DOHH2 (cell line): Measurements from ENCODE around the gene GUCY1A1.

ENCODE experiments used
- H3F3A ChIP-seq: fragments of 200-600 bp; sonication (generic), shearing (Covaris generic); 2 replicates; pipeline ENCODE4 v1.6.0; 2016; ENCODE audit warnings: antibody characterized with exemption, mild to moderate bottlenecking; ENCODE audit not compliant: control insufficient read depth, insufficient read depth
- H3K27ac ChIP-seq: fragments of 200-600 bp; sonication (generic); 2 replicates; pipeline ENCODE4 v1.5.1; 2014; ENCODE audit warnings: low read depth, mild to moderate bottlenecking, low read length, moderate library complexity
- H3K27me3 ChIP-seq: fragments of 200-600 bp; sonication (generic); 2 replicates; pipeline ENCODE4 v1.6.1; 2014; ENCODE audit warnings: mild to moderate bottlenecking, low read length, mixed read lengths; ENCODE audit not compliant: control insufficient read depth
- H3K36me3 ChIP-seq: fragments of 200-600 bp; sonication (generic); 2 replicates; pipeline ENCODE4 v1.6.1; 2014; ENCODE audit warnings: mild to moderate bottlenecking, low read length, moderate library complexity, mixed read lengths; ENCODE audit not compliant: control insufficient read depth
- H3K4me1 ChIP-seq: fragments of 200-600 bp; sonication (generic); 2 replicates; pipeline ENCODE4 v1.6.1; 2014; ENCODE audit warnings: mild to moderate bottlenecking, low read length, mixed read lengths; ENCODE audit not compliant: control insufficient read depth
- H3K4me2 ChIP-seq: fragments of 200-600 bp; sonication (generic); 2 replicates; pipeline ENCODE4 v1.6.0; 2014; ENCODE audit warnings: mild to moderate bottlenecking, low read length, moderate library complexity
- H3K4me3 ChIP-seq: fragments of 200-600 bp; sonication (generic); 2 replicates; pipeline ENCODE4 v1.5.1; 2014; ENCODE audit warnings: mild to moderate bottlenecking, low read length, mixed read lengths
- H3K79me2 ChIP-seq: fragments of 200-600 bp; sonication (generic); 2 replicates; pipeline ENCODE4 v1.6.1; 2014; ENCODE audit warnings: mild to moderate bottlenecking, low read length, mixed read lengths; ENCODE audit not compliant: control insufficient read depth
- H3K9me2 ChIP-seq: fragments of 200-600 bp; sonication (generic); replicated peaks from 2 replicates; pipeline ENCODE4 v1.6.1; 2014; ENCODE audit warnings: mild to moderate bottlenecking, low read length, mixed read lengths; ENCODE audit not compliant: control insufficient read depth
- H3K9me3 ChIP-seq: fragments of 200-600 bp; sonication (generic); 2 replicates; pipeline ENCODE4 v1.6.1; 2014; ENCODE audit warnings: antibody characterized with exemption, low read length, mixed read lengths; ENCODE audit not compliant: control insufficient read depth, insufficient read depth
- H4K20me1 ChIP-seq: fragments of 200-600 bp; sonication (generic); 2 replicates; pipeline ENCODE4 v1.6.0; 2014; ENCODE audit warnings: low read depth, mild to moderate bottlenecking, antibody characterized with exemption, low read length, moderate library complexity; ENCODE audit not compliant: control insufficient read depth, insufficient read depth
- CTCF ChIP-seq: fragments of 200-600 bp; sonication (generic); IDR thresholded peaks from one replicate; pipeline ENCODE4 v1.5.1; 2014; ENCODE audit warnings: antibody characterized with exemption, mild to moderate bottlenecking, low read depth, low read length; ENCODE audit not compliant: poor library complexity, severe bottlenecking
- EZH2phosphoT487 ChIP-seq: fragments of 200-600 bp; sonication (generic); IDR thresholded peaks from 2 replicates; pipeline ENCODE4 v1.6.1; 2017; ENCODE audit warnings: borderline replicate concordance, mild to moderate bottlenecking, antibody characterized with exemption, low read length, moderate library complexity, mixed read lengths

The GUCY1A1 gene

GRCh38 chr4:155722336-155722735 is 55.7 kb downstream of the GUCY1A1 start:
- no peaks in the 10 kb centered on the region for H3K9me2 ChIP-seq
- no peaks in the 10 kb centered on the region for H3K27me3 ChIP-seq
- no peaks in the 10 kb centered on the region for H4K20me1 ChIP-seq
- no peaks in the 10 kb centered on the region for H3K79me2 ChIP-seq
- H3K9me3 ChIP-seq = no peaks in the 10 kb centered on the region
- no peak overlapping the region for H3K27ac ChIP-seq
- H3K36me3 ChIP-seq = no peaks in the 10 kb centered on the region
- no peaks in the 10 kb centered on the region for H3F3A ChIP-seq
- TF ChIP-seq CTCF = no peak
- no peak for TF ChIP-seq EZH2phosphoT487
- H3K4me3 ChIP-seq = no peak overlapping the region
- H3K4me2 ChIP-seq = no peak overlapping the region
- no peaks in the 10 kb centered on the region for H3K4me1 ChIP-seq

DNA sequence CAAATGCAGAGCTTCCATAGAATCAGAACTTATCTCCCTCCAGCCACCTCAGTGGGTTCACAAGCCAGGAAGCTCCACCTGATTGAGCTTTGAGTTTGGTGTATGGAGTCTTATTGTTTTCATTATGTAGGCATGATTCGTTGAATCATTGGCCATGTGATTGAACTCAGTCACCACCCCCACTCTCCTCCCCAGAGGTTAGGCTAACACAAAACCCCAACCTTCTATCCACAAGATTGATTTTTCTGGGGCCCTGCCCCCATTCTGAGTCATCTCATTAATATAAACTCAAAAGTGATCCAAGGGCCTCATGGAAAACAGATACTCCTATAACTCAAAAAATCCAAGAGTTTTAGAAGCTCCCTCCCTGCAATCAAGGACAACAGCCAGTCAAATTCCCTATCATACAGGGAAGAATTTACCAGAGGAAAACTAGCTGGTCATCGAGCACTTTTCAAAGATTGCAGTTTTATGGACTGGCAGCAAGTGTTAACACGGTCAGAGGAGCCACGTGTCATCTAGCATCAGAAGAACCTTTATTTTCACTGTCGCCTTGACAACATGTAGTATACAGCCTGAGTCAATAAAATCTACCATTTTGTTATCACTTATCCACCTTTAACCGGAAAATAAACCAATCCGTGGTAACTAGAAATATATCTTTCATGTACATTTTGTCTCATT is 56.3 kb downstream of the GUCY1A1 start:
- no peaks in the 10 kb centered on the region for H3K9me3 ChIP-seq
- no peak for TF ChIP-seq EZH2phosphoT487
- TF ChIP-seq CTCF = no peak
- no peaks in the 10 kb centered on the region for H3K79me2 ChIP-seq
- no peak overlapping the region for H3K27ac ChIP-seq
- no peaks in the 10 kb centered on the region for H3K36me3 ChIP-seq
- H4K20me1 ChIP-seq = no peaks in the 10 kb centered on the region
- H3K4me3 ChIP-seq = no peak overlapping the region
- H3K4me2 ChIP-seq = no peak overlapping the region
- H3F3A ChIP-seq = no peaks in the 10 kb centered on the region
- H3K4me1 ChIP-seq = no peaks in the 10 kb centered on the region
- no peaks in the 10 kb centered on the region for H3K27me3 ChIP-seq
- H3K9me2 ChIP-seq = no peaks in the 10 kb centered on the region

DNA sequence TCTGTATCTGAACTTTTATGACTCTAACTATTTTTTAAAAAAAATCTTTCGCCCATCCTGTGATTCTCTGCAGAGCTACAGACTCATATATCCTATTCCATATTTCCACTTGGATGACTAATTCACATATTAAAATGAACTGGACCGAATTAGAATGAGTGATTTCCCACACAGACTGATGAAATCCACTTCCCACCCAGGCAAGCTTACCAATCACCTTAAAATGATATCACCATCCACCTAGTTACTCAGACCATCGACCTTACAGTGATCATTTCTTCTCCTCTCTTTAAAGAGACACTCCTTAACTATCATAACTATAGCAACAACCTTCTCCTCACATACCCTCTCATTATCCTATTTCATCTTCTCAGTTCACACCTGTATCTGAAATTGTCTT is 58.1 kb downstream of the GUCY1A1 start:
- Histone ChIP-seq H4K20me1 (no peaks in the 10 kb centered on the region), H3K27me3 (no peaks in the 10 kb centered on the region), H3K4me3 (no peak overlapping the region), H3K36me3 (no peaks in the 10 kb centered on the region), H3K9me2 (0 out of 2 replicates have a peak, but pooled peaks cover 2% of the 10 kb centered on the region), H3K27ac (no peak overlapping the region), H3K9me3 (no peaks in the 10 kb centered on the region), H3F3A (no peaks in the 10 kb centered on the region), H3K79me2 (no peaks in the 10 kb centered on the region), H3K4me2 (no peak overlapping the region), H3K4me1 (no peaks in the 10 kb centered on the region)
- no peak for TF ChIP-seq CTCF
- no peak for TF ChIP-seq EZH2phosphoT487
